ENCODE measurements around the gene SYT5. TPM values are rescaled to one million over a fixed set of nuclear protein-coding genes. Genes with fewer than 3 reads are reported as not detected.

Gene SYT5
- 8.2 and 12.8 TPM in 2 replicates for total RNA-seq (2011; cell fraction: chromatin; rRNA removed; ENCODE audit: low replicate concordance)
- 5.1 and 5.5 TPM in 2 replicates for total RNA-seq (2011; cell fraction: nucleolus; rRNA removed)
- total RNA-seq (2011; cell fraction: nucleoplasm; rRNA removed): 8.5 and 9.7 TPM in 2 replicates
- total RNA-seq (2014; rRNA removed) (9.9 and 15.7 TPM in 2 replicates), total RNA-seq (2014; rRNA removed; fragmentation: Illumina TruSeq; extraction: Trizol) (8.8 and 9.8 TPM in 2 replicates), total RNA-seq (2015; rRNA removed; fragmentation: Illumina TruSeq; extraction: Trizol) (6.6 and 7.2 TPM in 2 replicates), total RNA-seq (2021) (19.9 and 20.9 TPM in 2 replicates), polyA plus RNA-seq (2011; rRNA removed) (3.9 and 5.0 TPM in 2 replicates), polyA plus RNA-seq (2014; fragmentation: Illumina TruSeq; extraction: Trizol) (18.0 and 19.4 TPM in 2 replicates), polyA plus RNA-seq (2014; fragmentation: Nextera tagmentation; extraction: Ambion mirVana) (1 to 10 TPM; 1.3 to 2.1 TPM), polyA plus RNA-seq (2014; rRNA removed) (14.2 and 15.2 TPM in 2 replicates), polyA minus RNA-seq (2011; rRNA and poly(A)+ RNA removed) (2.4 and 5.1 TPM in 2 replicates), Bru-seq, nascent RNA (percentile 51 among the genes with signal in this experiment), BruChase-seq, experiment 1, labeled RNA remaining after a 2-hour chase (percentile 52 among the genes with signal in this experiment), BruChase-seq, experiment 2, labeled RNA remaining after a 6-hour chase (percentile 55 among the genes with signal in this experiment)
- 4.3 and 6.8 TPM in 2 replicates for polyA plus RNA-seq (2011; cell fraction: cytosol; rRNA removed)
- polyA plus RNA-seq (2011; cell fraction: nucleus; rRNA removed): 5.3 and 5.7 TPM in 2 replicates
- polyA plus RNA-seq (2012): 15.2 and 38.7 TPM in 2 replicates
- polyA minus RNA-seq (2011; cell fraction: cytosol; rRNA and poly(A)+ RNA removed): 8.4 and 13.2 TPM in 2 replicates
- polyA minus RNA-seq (2011; cell fraction: nucleus; rRNA and poly(A)+ RNA removed): 3.1 and 3.4 TPM in 2 replicates
- long read RNA-seq, experiment 1, transcript SYT5-204 (3 exons, 329 nt): major isoform, 5 of 19 reads
- long read RNA-seq, experiment 1, partial matches to known transcripts: 0 of 19 reads
- long read RNA-seq, experiment 1, other reads (novel, unspliced or antisense): 12 of 19 reads
- long read RNA-seq, experiment 2, transcript SYT5-204 (3 exons, 329 nt): major isoform, 14 of 21 reads
- long read RNA-seq, experiment 2, partial matches to known transcripts: 5 of 21 reads
- long read RNA-seq, experiment 2, other reads (novel, unspliced or antisense): 2 of 21 reads
- long read RNA-seq, experiment 3, partial matches to known transcripts: 0 of 3 reads
- long read RNA-seq, experiment 3, other reads (novel, unspliced or antisense): 0 of 3 reads

DNA sequence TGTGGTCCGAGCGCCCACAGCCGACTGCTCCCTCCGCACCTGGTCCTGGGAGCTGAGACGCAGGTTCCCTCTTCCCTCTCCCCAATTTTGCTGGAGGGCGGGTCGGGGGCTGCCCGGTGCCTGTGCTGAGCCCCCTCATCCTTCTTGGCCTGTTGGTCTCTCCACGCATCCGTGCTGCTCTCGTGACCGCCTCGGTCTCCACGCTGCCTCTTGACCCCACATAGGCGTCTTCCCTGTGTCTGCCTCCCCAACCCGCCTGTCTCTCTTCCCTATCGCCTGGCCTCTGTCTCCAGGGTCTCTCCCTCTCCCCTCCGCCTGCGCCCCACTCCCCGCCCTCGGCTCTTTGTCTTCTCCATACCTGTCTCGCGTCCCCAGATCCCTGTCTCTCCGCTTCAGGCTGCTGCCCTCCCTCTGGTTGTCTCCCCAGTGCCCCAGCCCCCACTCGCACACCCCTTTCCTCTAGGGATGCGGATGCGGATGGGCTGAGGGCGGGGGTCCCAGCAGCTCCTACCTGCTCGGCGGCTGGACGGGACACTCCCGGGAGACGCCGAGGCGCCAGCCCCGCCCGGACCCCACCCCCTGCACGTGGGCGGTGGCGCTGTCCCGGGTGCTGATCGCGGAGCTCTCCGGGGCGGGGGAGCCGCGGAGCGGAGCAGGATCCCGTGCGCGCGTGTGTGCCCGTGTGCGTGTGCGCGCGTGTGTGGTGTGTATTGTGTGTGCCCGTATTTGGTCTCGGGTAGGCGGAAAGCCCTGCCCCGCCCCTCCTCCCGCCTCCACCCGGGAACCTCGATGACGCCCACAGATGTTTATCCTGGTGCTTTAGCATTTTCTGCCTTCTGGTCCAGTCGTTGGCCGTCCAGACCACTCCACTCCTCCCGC is at the start of gene SYT5:
Gene SYT5, minus strand, starts transcription at position 684 of the 879 bp plus-strand sequence. CDS start 1,248 bp downstream, outside the sequence.
- FAIRE-seq (no peak), ATAC-seq (peak; percentile 85), DNase-seq (ENCODE audit: extremely low read depth in 1 of 4, low spot score in 3 of 4) (peak; percentile 76 to 93 (median 90))
- H3K4me2 ChIP-seq (ENCODE audit: insufficient read depth, low read length): peak within 1 kb of the TSS; percentile 76
- peaks cover 15% of the 10 kb centered on the region for H4K20me1 ChIP-seq (replicated peaks; ENCODE audit: control insufficient read depth, insufficient read depth, low read length)
- intact Hi-C loops (cut with micrococcal nuclease) (loop anchor here (2.0 kb wide), 1 partner anchor 37 kb away; no protein-coding TSS in a partner anchor), in situ Hi-C loops (cut with MboI) (no loop called here)
- peak within 1 kb of the TSS; percentile 18 for H2AFZ ChIP-seq (ENCODE audit: low read depth, low read length)
- BruUV-seq (replicated peaks): no TSS peak
- H3K27ac ChIP-seq (ENCODE audit: extremely low read depth, low read depth, low read length): no peak within 1 kb of the TSS
- peaks cover 29 to 37% of the 10 kb centered on the region in 2 experiments for H3K4me1 ChIP-seq (replicated peaks in 1 of 2; ENCODE audit: control insufficient read depth in 2 of 2, insufficient read depth in 2 of 2, low read length in 2 of 2)
- POLR2A ChIA-PET: interaction anchor here (0.6 to 1.3 kb wide), 7 partner anchors 9 to 219 kb away, joined by 3 to 4 read pairs (median 3); partner anchors contain the start of gene PTPRH
- CTCF ChIA-PET (ENCODE audit: low intra/inter-chr PET ratio): interaction anchor here (0.6 kb wide), 1 partner anchor 325 kb away, joined by 3 read pairs; no protein-coding TSS in a partner anchor
- WGBS (ENCODE audit: insufficient coverage, low coverage, missing lambda C conversion rate): 2% methylated on average over 45 of the region's 68 CpGs
- no peaks in the 10 kb centered on the region for H3K36me3 ChIP-seq (ENCODE audit: control insufficient read depth, insufficient read depth, low read length)
- H3K27me3 ChIP-seq (ENCODE audit: control insufficient read depth in 2 of 2, insufficient read depth in 2 of 2, low read length in 2 of 2): no peaks in the 10 kb centered on the region
- no peaks in the 10 kb centered on the region for H3K9me1 ChIP-seq (ENCODE audit: control insufficient read depth, insufficient read depth, low read length)
- peak within 1 kb of the TSS in 1 of 2 experiments; percentile 63; a peak in 2 of 4 replicates for H3K9ac ChIP-seq (ENCODE audit: insufficient read depth in 1 of 2, low read depth in 2 of 2, low read length in 2 of 2)
- no peaks in the 10 kb centered on the region for H3K9me3 ChIP-seq (replicated peaks; ENCODE audit: control insufficient read depth, insufficient read depth, low read depth, low read length)
- H3K79me2 ChIP-seq (ENCODE audit: control insufficient read depth, insufficient read depth, low read length): no peaks in the 10 kb centered on the region; the same call in 2 of the 3 replicates
- peak within 1 kb of the TSS; percentile 35 for H3K4me3 ChIP-seq
- no peak for TF ChIP-seq ZC3H4 (CRISPR knock-in tag; IDR thresholded peaks at IDR 0.05; ENCODE audit: borderline replicate concordance)
- peak in 1 of 2 experiments; percentile 68; a peak in 2 of 4 replicates for TF ChIP-seq RCOR1 (IDR thresholded peaks at IDR 0.05; ENCODE audit: borderline replicate concordance in 1 of 2, low read depth in 2 of 2, low read length in 2 of 2)
- no peak for TF ChIP-seq SMAD2 (IDR thresholded peaks at IDR 0.05; ENCODE audit: low read depth, low read length)
- 0 out of 2 replicates have a peak, but pooled peaks have one; percentile 34 for TF ChIP-seq STAG1 (CRISPR knock-in tag; IDR thresholded peaks at IDR 0.05; ENCODE audit: borderline replicate concordance)
- TF ChIP-seq, protein P1, sequence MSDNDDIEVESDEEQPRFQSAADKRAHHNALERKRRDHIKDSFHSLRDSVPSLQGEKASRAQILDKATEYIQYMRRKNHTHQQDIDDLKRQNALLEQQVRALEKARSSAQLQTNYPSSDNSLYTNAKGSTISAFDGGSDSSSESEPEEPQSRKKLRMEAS (CRISPR knock-in tag; IDR thresholded peaks at IDR 0.05): peak; percentile 99
- no peak for TF ChIP-seq ZNF561 (CRISPR knock-in tag; conservative IDR thresholded peaks at IDR 0.05)
- TF ChIP-seq CREBBP (IDR thresholded peaks at IDR 0.05; ENCODE audit: low read depth, low read length): no peak
- TF ChIP-seq FOXP1 (CRISPR knock-in tag; IDR thresholded peaks at IDR 0.05): peak; percentile 61; the same call in 1 of the 2 replicates
- no peak for TF ChIP-seq JUND (IDR thresholded peaks at IDR 0.05; ENCODE audit: borderline replicate concordance, low read depth, low read length)
- peak; percentile 13; the same call in 1 of the 3 replicates for TF ChIP-seq JUND (tag; IDR thresholded peaks at IDR 0.05; ENCODE audit: borderline replicate concordance, low read depth, low read length)
- peak; percentile 99 to 100 for TF ChIP-seq SIN3A (IDR thresholded peaks at IDR 0.05; ENCODE audit: borderline replicate concordance in 2 of 2, control insufficient read depth in 1 of 2, low read depth in 2 of 2, low read length in 2 of 2)
- TF ChIP-seq CAMTA2 (CRISPR knock-in tag; conservative IDR thresholded peaks at IDR 0.05): no peak
- peak; percentile 97 for TF ChIP-seq NKRF (IDR thresholded peaks at IDR 0.05; ENCODE audit: borderline replicate concordance)
